ENCODE measurements around the gene GOLGA1.
A peak's percentile ranks its signal among the peaks of the same experiment; 100 is the strongest.

DNA sequence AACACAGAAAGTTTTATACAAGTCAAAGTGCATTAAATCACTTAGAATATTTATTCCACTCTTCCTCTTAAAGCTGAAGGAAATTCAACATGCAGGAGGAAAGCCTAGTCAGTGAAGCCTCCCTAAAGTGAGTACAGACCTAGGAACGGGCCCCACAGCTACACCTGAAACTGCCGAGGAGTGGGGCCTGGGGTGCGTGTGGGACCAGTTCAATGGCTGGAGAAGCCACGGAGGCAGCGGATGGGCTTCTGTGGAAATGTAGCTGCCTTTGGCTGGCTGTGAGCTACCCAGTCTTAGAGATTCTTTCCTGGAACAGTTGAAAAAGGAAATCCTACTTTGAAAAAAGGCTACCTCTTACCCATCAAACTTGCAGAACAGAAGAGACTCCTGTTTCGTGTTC lies 62.4 kb downstream of the GOLGA1 start:
- no peak for TF ChIP-seq MTA2 (IDR thresholded peaks at IDR 0.05; ENCODE audit: low read depth)
- TF ChIP-seq POLR2AphosphoS5 (IDR thresholded peaks at IDR 0.05; ENCODE audit: low read length): peak; percentile 49; the same call in 1 of the 2 replicates
- no peak for TF ChIP-seq DPF2 (IDR thresholded peaks at IDR 0.05)
- TF ChIP-seq CREB1 (IDR thresholded peaks at IDR 0.05; ENCODE audit: low read depth): no peak
- TF ChIP-seq CHD1 (IDR thresholded peaks at IDR 0.05; ENCODE audit: low read depth, low read length): no peak
- TF ChIP-seq, protein P1, sequence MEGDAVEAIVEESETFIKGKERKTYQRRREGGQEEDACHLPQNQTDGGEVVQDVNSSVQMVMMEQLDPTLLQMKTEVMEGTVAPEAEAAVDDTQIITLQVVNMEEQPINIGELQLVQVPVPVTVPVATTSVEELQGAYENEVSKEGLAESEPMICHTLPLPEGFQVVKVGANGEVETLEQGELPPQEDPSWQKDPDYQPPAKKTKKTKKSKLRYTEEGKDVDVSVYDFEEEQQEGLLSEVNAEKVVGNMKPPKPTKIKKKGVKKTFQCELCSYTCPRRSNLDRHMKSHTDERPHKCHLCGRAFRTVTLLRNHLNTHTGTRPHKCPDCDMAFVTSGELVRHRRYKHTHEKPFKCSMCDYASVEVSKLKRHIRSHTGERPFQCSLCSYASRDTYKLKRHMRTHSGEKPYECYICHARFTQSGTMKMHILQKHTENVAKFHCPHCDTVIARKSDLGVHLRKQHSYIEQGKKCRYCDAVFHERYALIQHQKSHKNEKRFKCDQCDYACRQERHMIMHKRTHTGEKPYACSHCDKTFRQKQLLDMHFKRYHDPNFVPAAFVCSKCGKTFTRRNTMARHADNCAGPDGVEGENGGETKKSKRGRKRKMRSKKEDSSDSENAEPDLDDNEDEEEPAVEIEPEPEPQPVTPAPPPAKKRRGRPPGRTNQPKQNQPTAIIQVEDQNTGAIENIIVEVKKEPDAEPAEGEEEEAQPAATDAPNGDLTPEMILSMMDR (IDR thresholded peaks at IDR 0.05 in 2 of 3, conservative IDR thresholded peaks at IDR 0.05 in 1 of 3; ENCODE audit: control insufficient read depth in 2 of 3, extremely low read depth in 1 of 3, insufficient read depth in 1 of 3, low read depth in 3 of 3, low read length in 3 of 3): no peak
- TF ChIP-seq YY1 (IDR thresholded peaks at IDR 0.05; ENCODE audit: low read depth, low read length): no peak
- TF ChIP-seq, protein P2, sequence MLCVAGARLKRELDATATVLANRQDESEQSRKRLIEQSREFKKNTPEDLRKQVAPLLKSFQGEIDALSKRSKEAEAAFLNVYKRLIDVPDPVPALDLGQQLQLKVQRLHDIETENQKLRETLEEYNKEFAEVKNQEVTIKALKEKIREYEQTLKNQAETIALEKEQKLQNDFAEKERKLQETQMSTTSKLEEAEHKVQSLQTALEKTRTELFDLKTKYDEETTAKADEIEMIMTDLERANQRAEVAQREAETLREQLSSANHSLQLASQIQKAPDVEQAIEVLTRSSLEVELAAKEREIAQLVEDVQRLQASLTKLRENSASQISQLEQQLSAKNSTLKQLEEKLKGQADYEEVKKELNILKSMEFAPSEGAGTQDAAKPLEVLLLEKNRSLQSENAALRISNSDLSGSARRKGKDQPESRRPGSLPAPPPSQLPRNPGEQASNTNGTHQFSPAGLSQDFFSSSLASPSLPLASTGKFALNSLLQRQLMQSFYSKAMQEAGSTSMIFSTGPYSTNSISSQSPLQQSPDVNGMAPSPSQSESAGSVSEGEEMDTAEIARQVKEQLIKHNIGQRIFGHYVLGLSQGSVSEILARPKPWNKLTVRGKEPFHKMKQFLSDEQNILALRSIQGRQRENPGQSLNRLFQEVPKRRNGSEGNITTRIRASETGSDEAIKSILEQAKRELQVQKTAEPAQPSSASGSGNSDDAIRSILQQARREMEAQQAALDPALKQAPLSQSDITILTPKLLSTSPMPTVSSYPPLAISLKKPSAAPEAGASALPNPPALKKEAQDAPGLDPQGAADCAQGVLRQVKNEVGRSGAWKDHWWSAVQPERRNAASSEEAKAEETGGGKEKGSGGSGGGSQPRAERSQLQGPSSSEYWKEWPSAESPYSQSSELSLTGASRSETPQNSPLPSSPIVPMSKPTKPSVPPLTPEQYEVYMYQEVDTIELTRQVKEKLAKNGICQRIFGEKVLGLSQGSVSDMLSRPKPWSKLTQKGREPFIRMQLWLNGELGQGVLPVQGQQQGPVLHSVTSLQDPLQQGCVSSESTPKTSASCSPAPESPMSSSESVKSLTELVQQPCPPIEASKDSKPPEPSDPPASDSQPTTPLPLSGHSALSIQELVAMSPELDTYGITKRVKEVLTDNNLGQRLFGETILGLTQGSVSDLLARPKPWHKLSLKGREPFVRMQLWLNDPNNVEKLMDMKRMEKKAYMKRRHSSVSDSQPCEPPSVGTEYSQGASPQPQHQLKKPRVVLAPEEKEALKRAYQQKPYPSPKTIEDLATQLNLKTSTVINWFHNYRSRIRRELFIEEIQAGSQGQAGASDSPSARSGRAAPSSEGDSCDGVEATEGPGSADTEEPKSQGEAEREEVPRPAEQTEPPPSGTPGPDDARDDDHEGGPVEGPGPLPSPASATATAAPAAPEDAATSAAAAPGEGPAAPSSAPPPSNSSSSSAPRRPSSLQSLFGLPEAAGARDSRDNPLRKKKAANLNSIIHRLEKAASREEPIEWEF (IDR thresholded peaks at IDR 0.05; ENCODE audit: insufficient replicate concordance, low read depth, low read length): no peak
- TF ChIP-seq, protein P3, sequence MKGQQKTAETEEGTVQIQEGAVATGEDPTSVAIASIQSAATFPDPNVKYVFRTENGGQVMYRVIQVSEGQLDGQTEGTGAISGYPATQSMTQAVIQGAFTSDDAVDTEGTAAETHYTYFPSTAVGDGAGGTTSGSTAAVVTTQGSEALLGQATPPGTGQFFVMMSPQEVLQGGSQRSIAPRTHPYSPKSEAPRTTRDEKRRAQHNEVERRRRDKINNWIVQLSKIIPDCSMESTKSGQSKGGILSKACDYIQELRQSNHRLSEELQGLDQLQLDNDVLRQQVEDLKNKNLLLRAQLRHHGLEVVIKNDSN (IDR thresholded peaks at IDR 0.05; ENCODE audit: borderline replicate concordance, extremely low read length, insufficient read depth, low read depth, low read length): no peak
- peak; percentile 62 for TF ChIP-seq POLR2A (IDR thresholded peaks at IDR 0.05; ENCODE audit: low read depth, low read length)
- TF ChIP-seq BMI1 (IDR thresholded peaks at IDR 0.05; ENCODE audit: borderline replicate concordance): no peak
- no peak for TF ChIP-seq RELA (IDR thresholded peaks at IDR 0.05; ENCODE audit: borderline replicate concordance, partially characterized antibody)
